A549 (cell line): Measurements from ENCODE around the gene LSP1.

Experiments used
- CTCF ChIP-seq: fragments of >200 bp; sonication (Bioruptor Twin); formaldehyde crosslinking; IDR thresholded peaks from 3 replicates; pipeline ENCODE4 v1.5.1; 2016
- EHMT2 ChIP-seq: fragments of 200-600 bp; sonication (generic); IDR thresholded peaks from 2 replicates; pipeline ENCODE4 v1.6.1; 2016; ENCODE audit warnings: antibody characterized with exemption, low read depth, mild to moderate bottlenecking, moderate library complexity
- ELK1 ChIP-seq: fragments of 150-350 bp; IDR thresholded peaks from 2 replicates; pipeline ENCODE4 v1.6.1; 2014; ENCODE audit warnings: low read depth, mild to moderate bottlenecking, low read length
- EP300 ChIP-seq, 2 experiments: fragments of >200 bp; sonication (Bioruptor Twin); formaldehyde crosslinking; IDR thresholded peaks; 2 replicates in 1 of 2; 3 replicates in 1 of 2; pipeline ENCODE4 v1.6.1; 2016 to 2017
- FOSL2 ChIP-seq, 2 experiments: fragments of 450-650 bp in 1 of 2; fragments of >200 bp in 1 of 2; sonication (Bioruptor Twin) in 1 of 2; formaldehyde crosslinking; IDR thresholded peaks; 2 replicates each; pipeline versions ENCODE4 v1.5.0 to v1.6.1; 2016 to 2020; ENCODE audit warnings: mild to moderate bottlenecking in 1 of 2, moderate library complexity in 1 of 2
- POLR2A ChIP-seq: IDR thresholded peaks from 2 replicates; pipeline ENCODE4 v1.6.1; 2012; ENCODE audit warnings: mild to moderate bottlenecking, low read length
- RAD21 ChIP-seq, 2 experiments: fragments of >200 bp in 1 of 2; sonication (Bioruptor Twin) in 1 of 2; formaldehyde crosslinking in 1 of 2; IDR thresholded peaks in 1 of 2; conservative IDR thresholded peaks in 1 of 2; 2 replicates in 1 of 2; 3 replicates in 1 of 2; pipeline ENCODE4 v1.6.1; 2012 to 2018; ENCODE audit warnings: inconsistent platforms in 1 of 2
- SREBF2 ChIP-seq: fragments of 450-650 bp; IDR thresholded peaks from 2 replicates; pipeline ENCODE4 v1.6.1; 2014; ENCODE audit warnings: mild to moderate bottlenecking, moderate library complexity

- TF ChIP-seq CTCF (no peak), ELK1 (no peak), EP300 (IDR thresholded peaks at IDR 0.05) (no peak), SREBF2 (no peak), EHMT2 (no peak), RAD21 (conservative IDR thresholded peaks at IDR 0.05 in 1 of 2, IDR thresholded peaks at IDR 0.05 in 1 of 2) (no peak), POLR2A (no peak), FOSL2 (IDR thresholded peaks at IDR 0.05) (no peak), FOSL2 (CRISPR knock-in tag; IDR thresholded peaks at IDR 0.05) (no peak)
Observed at GRCh38 chr11:1859004-1859403, 6.1 kb downstream of the LSP1 start.
